PC-3 (cell line): ENCODE data around the gene OMA1. TPM values are rescaled to one million over a fixed set of nuclear protein-coding genes. Genes with fewer than 3 reads are reported as not detected.

ENCODE experiments used
- ATAC-seq: fragments of 200-7000 bp; cut with Tn5 transposase; 2 replicates; pipeline ENCODE4 v1.9.1; 2020; ENCODE audit warnings: mild to moderate bottlenecking, moderate library complexity
- BruUV-seq: library from RNA; stranded (reverse); fragments of 400-500 nt; replicated peaks from 2 replicates; lab custom pipeline; 2021; lab: Mats Ljungman, UMichigan
- CTCF ChIA-PET: fragments of 300-600 bp; sonication (Branson Sonifier 250); formaldehyde crosslinking; loops from one replicate; lab custom pipeline; 2022; ENCODE audit warnings: antibody characterized with exemption; lab: Charles Lee
- POLR2A ChIA-PET: fragments of 300-600 bp; sonication (Branson Sonifier 250); formaldehyde crosslinking; loops from one replicate; lab custom pipeline; 2022; ENCODE audit warnings: antibody characterized with exemption; ENCODE audit not compliant: unreplicated experiment; lab: Charles Lee
- DNase-seq: peaks from one replicate; pipeline ENCODE4 v3.0.0-alpha.2; 2015
- H2AFZ ChIP-seq: fragments of 300-600 bp; sonication (generic); 2 replicates; pipeline ENCODE4 v1.6.0; 2016; ENCODE audit warnings: antibody characterized with exemption, low read length
- H3F3A ChIP-seq: fragments of 300-600 bp; sonication (generic); one replicate; pipeline ENCODE4 v1.6.0; 2017; ENCODE audit warnings: antibody characterized with exemption, low read length, control low read depth, mild to moderate bottlenecking; ENCODE audit not compliant: unreplicated experiment
- H3K27ac ChIP-seq: fragments of 300-600 bp; sonication (generic); 2 replicates; pipeline ENCODE4 v1.5.1; 2016; ENCODE audit warnings: mild to moderate bottlenecking, low read length
- H3K27me3 ChIP-seq: fragments of 300-600 bp; sonication (generic); 2 replicates; pipeline ENCODE4 v1.6.1; 2016; ENCODE audit warnings: low read length, mixed read lengths
- H3K36me3 ChIP-seq: fragments of 300-600 bp; sonication (generic); 2 replicates; pipeline ENCODE4 v1.6.1; 2016; ENCODE audit warnings: low read depth, mixed run types, low read length, mixed read lengths
- H3K4me1 ChIP-seq: fragments of 300-600 bp; sonication (generic); 2 replicates; pipeline ENCODE4 v1.5.1; 2016; ENCODE audit warnings: low read length; ENCODE audit not compliant: insufficient read depth
- H3K4me2 ChIP-seq: fragments of 300-600 bp; sonication (generic); 2 replicates; pipeline ENCODE4 v1.6.0; 2016; ENCODE audit warnings: low read length
- H3K4me3 ChIP-seq: fragments of 300-600 bp; sonication (generic); 2 replicates; pipeline ENCODE4 v1.5.1; 2016; ENCODE audit warnings: mild to moderate bottlenecking, low read length, mixed read lengths
- H3K79me2 ChIP-seq: fragments of 300-600 bp; sonication (generic); 2 replicates; pipeline ENCODE4 v1.6.1; 2017; ENCODE audit warnings: low read length, mixed read lengths
- H3K9ac ChIP-seq: fragments of 300-600 bp; sonication (generic); 2 replicates; pipeline ENCODE4 v1.6.0; 2016; ENCODE audit warnings: mild to moderate bottlenecking, low read length
- H3K9me2 ChIP-seq: fragments of 300-600 bp; sonication (generic); replicated peaks from 2 replicates; pipeline ENCODE4 v1.6.1; 2016; ENCODE audit warnings: mixed run types, low read length, mixed read lengths
- H3K9me3 ChIP-seq: fragments of 300-600 bp; sonication (generic); 2 replicates; pipeline ENCODE4 v1.6.1; 2016; ENCODE audit warnings: low read length, mixed read lengths
- H4K20me1 ChIP-seq: fragments of 300-600 bp; sonication (generic); 2 replicates; pipeline ENCODE4 v1.6.1; 2016; ENCODE audit warnings: low read length, mixed read lengths
- EZH2 ChIP-seq: fragments of 300-600 bp; sonication (generic); IDR thresholded peaks from one replicate; pipeline ENCODE4 v1.6.1; 2017; ENCODE audit warnings: antibody characterized with exemption, mild to moderate bottlenecking, low read length; ENCODE audit not compliant: unreplicated experiment
- EZH2phosphoT487 ChIP-seq: fragments of 300-600 bp; sonication (generic); IDR thresholded peaks from 2 replicates; pipeline ENCODE4 v1.6.1; 2018; ENCODE audit warnings: mild to moderate bottlenecking, antibody characterized with exemption, low read length, borderline replicate concordance
- intact Hi-C: fragments of 100-400 bp; cut with micrococcal nuclease; formaldehyde crosslinking; loops from 2 replicates; pipeline ENCODE4 v1.9.0; 2023
- total RNA-seq: library from RNA; depleted of rRNA; stranded (reverse); fragments of >200 nt; gene quantifications from 2 replicates; pipeline ENCODE4 v1.2.3, GENCODE V29; 2014
- TF ChIP-seq, protein P1 (sequence below): fragments of 300-600 bp; sonication (generic); conservative IDR thresholded peaks from 2 replicates; pipeline ENCODE4 v1.5.1; 2017; ENCODE audit warnings: antibody characterized with exemption, low read depth, mild to moderate bottlenecking, low read length

Gene OMA1
- total RNA-seq, 1 experiment from 2014 or later, result 16.1 TPM

DNA sequence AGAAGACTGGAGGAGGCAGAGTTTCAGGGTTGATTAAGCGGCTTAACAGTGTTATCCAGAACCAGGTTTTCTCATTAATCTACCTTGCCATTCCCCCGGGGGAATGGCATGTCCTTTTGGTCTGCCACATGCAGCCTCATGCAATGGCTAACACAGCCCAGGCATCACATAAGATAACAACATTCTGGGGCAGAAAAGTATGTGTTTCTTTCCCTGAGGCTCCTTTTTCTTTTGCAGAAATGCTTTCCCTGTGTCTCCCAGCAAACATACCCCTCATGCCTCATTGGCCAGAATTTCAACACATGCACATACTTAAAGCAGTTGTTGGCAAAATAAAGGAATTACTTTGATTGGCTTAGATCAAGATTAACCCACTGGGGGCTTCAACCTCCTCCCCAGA lies 98.6 kb downstream of the OMA1 start:
- Histone ChIP-seq H3K9me3 (no peaks in the 10 kb centered on the region), H3K27me3 (no peaks in the 10 kb centered on the region), H3K27ac (no peak overlapping the region), H3F3A (no peaks in the 10 kb centered on the region), H3K9ac (no peak overlapping the region), H3K9me2 (no peaks in the 10 kb centered on the region), H3K4me1 (no peaks in the 10 kb centered on the region), H3K4me2 (no peak overlapping the region), H3K4me3 (no peak overlapping the region), H2AFZ (no peak overlapping the region), H3K36me3 (no peaks in the 10 kb centered on the region), H4K20me1 (no peaks in the 10 kb centered on the region), H3K79me2 (no peaks in the 10 kb centered on the region)
- ATAC-seq (no peak), DNase-seq (no peak)
- no peak for TF ChIP-seq EZH2phosphoT487
- TF ChIP-seq, protein P1, sequence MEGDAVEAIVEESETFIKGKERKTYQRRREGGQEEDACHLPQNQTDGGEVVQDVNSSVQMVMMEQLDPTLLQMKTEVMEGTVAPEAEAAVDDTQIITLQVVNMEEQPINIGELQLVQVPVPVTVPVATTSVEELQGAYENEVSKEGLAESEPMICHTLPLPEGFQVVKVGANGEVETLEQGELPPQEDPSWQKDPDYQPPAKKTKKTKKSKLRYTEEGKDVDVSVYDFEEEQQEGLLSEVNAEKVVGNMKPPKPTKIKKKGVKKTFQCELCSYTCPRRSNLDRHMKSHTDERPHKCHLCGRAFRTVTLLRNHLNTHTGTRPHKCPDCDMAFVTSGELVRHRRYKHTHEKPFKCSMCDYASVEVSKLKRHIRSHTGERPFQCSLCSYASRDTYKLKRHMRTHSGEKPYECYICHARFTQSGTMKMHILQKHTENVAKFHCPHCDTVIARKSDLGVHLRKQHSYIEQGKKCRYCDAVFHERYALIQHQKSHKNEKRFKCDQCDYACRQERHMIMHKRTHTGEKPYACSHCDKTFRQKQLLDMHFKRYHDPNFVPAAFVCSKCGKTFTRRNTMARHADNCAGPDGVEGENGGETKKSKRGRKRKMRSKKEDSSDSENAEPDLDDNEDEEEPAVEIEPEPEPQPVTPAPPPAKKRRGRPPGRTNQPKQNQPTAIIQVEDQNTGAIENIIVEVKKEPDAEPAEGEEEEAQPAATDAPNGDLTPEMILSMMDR, result no peak
- no peak for TF ChIP-seq EZH2
- intact Hi-C loops, result no loop called here
- ChIA-PET CTCF (interaction anchor here (0.5 kb wide), 1 partner anchor 28 kb away, joined by 3 read pairs; no protein-coding TSS in a partner anchor), POLR2A (no interaction called here)
- BruUV-seq, result no TSS peak

DNA sequence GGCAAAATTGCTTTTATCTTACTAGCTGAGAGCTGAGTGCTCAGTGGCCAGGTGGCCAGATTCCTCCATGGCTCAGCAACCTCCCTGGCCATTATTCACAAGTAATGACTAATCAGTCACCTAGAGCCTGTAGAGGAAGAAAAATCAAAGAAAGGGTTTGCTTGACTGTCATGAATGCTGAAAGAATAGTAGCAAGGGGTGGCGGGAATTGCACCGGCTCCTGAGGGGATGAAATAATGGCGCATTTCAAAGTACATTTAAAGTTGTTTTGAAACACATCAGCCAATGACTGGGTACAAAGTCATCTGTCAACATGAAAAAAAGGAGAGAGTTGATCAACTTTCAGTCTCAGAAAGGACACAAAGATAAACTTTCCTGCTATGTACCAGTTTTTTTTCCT lies 99.5 kb downstream of the OMA1 start:
- DNase-seq (no peak), ATAC-seq (no peak)
- Histone ChIP-seq H3K4me1 (no peaks in the 10 kb centered on the region), H3K9me3 (no peaks in the 10 kb centered on the region), H4K20me1 (no peaks in the 10 kb centered on the region), H3K9me2 (no peaks in the 10 kb centered on the region), H3K4me2 (no peak overlapping the region), H3K4me3 (no peak overlapping the region), H2AFZ (no peak overlapping the region), H3K27ac (no peak overlapping the region), H3K79me2 (no peaks in the 10 kb centered on the region), H3K36me3 (no peaks in the 10 kb centered on the region), H3K27me3 (peaks cover 2% of the 10 kb centered on the region; the same call in 1 of the 2 replicates), H3F3A (no peaks in the 10 kb centered on the region), H3K9ac (no peak overlapping the region)
- intact Hi-C loops, result no loop called here
- ChIA-PET POLR2A (no interaction called here), CTCF (no interaction called here)
- no peak for TF ChIP-seq EZH2
- TF ChIP-seq, protein P1, result no peak
- no peak for TF ChIP-seq EZH2phosphoT487
- no TSS peak for BruUV-seq

DNA sequence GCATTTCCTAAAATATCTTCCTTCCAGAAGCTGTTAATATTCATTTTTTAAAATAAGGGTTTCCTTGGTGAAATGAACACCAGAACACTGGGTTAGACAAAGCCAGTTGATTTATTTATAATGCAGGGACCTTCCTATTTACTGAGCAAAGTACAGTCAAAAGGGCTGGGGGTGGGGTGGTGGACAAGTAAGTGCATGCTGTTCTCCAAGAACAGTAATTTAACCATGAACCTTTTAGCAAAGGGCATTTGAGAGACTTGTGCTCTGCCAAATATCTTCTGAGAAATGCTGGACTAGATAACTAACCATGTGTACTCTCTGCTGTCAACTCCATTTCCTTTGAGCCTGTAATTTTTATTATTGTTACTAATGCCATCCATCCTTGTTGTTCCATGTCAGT lies 100.2 kb downstream of the OMA1 start:
- no peaks in the 10 kb centered on the region for H3K9me3 ChIP-seq
- no peaks in the 10 kb centered on the region for H3K9me2 ChIP-seq
- no peaks in the 10 kb centered on the region for H3K36me3 ChIP-seq
- TF ChIP-seq EZH2phosphoT487, result no peak
- no peaks in the 10 kb centered on the region for H4K20me1 ChIP-seq
- peaks cover 3% of the 10 kb centered on the region; the same call in 1 of the 2 replicates for H3K27me3 ChIP-seq
- H3K4me3 ChIP-seq, result no peak overlapping the region
- H3K4me1 ChIP-seq, result no peaks in the 10 kb centered on the region
- H3K4me2 ChIP-seq, result no peak overlapping the region
- no peak overlapping the region for H3K27ac ChIP-seq
- ATAC-seq (no peak), DNase-seq (no peak)
- ChIA-PET CTCF (no interaction called here), POLR2A (no interaction called here)
- BruUV-seq, result no TSS peak
- no peak overlapping the region for H2AFZ ChIP-seq
- no peaks in the 10 kb centered on the region for H3F3A ChIP-seq
- intact Hi-C loops, result no loop called here
- no peaks in the 10 kb centered on the region for H3K79me2 ChIP-seq
- H3K9ac ChIP-seq, result no peak overlapping the region
